ENCODE measurements around the gene ACIN1.
"Not testable (repeated sequence)": the region's sequence is repeated elsewhere in the genome, so short reads cannot be mapped to it uniquely, and the experiment has no call there.

The ACIN1 gene

DNA sequence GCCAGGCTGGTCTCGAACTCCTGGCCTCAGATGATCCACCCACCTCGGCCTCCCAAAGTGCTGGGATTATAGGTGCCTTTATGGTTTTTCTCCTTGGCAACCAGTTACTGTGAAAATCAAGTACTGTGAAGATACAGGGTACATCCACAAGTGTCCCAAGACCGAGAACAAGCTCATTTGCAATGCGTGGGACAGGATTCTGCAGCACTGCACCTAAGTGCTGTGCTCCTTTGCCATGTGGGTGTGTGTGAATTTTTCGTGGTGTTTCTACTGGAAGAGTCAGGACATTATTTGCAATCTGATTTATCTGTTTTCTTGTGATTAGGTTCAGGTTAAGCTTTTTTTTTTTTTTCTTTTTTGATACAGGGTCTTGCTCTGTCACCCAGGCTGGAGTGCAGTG, 77.8 kb downstream of the ACIN1 start:
- no peak for DNase-seq (ENCODE audit: low read depth)
- TF ChIP-seq, protein P1, sequence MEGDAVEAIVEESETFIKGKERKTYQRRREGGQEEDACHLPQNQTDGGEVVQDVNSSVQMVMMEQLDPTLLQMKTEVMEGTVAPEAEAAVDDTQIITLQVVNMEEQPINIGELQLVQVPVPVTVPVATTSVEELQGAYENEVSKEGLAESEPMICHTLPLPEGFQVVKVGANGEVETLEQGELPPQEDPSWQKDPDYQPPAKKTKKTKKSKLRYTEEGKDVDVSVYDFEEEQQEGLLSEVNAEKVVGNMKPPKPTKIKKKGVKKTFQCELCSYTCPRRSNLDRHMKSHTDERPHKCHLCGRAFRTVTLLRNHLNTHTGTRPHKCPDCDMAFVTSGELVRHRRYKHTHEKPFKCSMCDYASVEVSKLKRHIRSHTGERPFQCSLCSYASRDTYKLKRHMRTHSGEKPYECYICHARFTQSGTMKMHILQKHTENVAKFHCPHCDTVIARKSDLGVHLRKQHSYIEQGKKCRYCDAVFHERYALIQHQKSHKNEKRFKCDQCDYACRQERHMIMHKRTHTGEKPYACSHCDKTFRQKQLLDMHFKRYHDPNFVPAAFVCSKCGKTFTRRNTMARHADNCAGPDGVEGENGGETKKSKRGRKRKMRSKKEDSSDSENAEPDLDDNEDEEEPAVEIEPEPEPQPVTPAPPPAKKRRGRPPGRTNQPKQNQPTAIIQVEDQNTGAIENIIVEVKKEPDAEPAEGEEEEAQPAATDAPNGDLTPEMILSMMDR (conservative IDR thresholded peaks at IDR 0.05; ENCODE audit: control insufficient read depth, insufficient read depth, low read depth, low read length): no peak
- no peak overlapping the region for H3K4me3 ChIP-seq (ENCODE audit: control insufficient read depth, low read depth, low read length)

DNA sequence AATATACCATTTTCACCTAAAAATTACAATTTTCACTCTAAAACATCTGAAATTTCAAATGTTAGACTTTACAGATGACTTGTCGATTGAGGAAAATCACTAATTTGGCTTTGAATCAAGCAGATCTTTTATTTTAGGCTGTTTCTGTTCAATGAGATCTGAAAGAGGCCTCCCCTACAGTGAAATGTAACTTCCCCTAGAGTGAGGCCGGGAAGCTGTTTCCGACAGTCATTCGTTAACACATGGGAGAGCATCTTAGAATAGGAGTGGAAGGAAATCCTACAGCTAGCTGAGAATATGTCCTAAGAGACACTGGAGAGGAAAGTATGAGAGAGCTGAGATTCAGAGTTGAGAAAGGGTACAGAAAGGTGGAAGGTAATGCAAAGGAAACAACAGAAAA, 79.3 kb downstream of the ACIN1 start:
- no peak for DNase-seq (ENCODE audit: low read depth)
- no peak overlapping the region for H3K4me3 ChIP-seq (ENCODE audit: control insufficient read depth, low read depth, low read length)
- TF ChIP-seq, protein P1 (conservative IDR thresholded peaks at IDR 0.05; ENCODE audit: control insufficient read depth, insufficient read depth, low read depth, low read length): no peak

DNA sequence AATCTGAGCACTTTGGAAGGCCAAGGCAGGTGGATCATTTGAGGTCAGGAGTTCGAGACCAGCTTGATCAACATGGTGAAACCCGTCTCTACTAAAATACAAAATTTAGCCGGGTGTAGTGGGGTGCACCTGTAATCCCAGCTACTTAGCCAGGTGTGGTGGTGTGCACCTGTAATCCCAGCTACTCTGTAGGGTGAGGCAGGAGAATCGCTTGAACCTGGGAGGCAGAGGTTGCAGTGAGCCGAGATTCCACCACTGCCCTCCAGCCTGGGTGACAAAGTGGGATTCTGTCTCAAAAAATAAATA, 81.2 kb downstream of the ACIN1 start:
- not testable (repeated sequence) for DNase-seq (ENCODE audit: low read depth)

DNA sequence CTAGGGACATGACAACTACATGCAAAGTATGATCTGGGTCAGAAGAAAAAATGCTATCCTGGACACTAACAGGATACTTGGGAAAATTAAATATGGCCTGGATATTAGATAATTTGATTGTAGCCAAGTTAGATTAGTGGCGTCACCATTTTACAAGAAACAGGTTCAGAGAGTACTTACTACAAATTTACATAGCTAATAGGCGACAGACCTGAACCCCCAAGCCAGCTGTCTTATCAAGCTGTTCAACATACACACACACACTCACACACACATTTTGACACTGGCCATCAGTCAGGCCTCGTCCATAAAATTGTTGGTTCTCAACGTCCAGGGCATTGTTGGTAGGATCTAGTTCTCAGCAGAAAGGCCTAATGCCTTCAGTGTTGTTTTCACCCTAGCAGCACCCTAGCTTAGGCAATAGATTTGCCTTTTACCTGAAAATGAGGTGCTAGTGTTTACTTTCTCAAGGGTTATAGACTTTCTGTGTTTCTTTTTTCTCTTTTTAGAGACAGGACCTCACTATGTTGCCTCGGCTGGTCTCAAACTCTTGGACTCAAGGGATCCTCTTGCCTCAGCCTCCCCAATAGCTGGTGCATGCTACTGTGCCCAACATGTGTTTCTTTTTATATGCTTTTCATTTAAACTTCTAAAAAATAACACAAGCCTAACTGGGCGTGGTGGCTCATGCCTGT, 81.7 kb downstream of the ACIN1 start:
- TF ChIP-seq, protein P1 (conservative IDR thresholded peaks at IDR 0.05; ENCODE audit: control insufficient read depth, insufficient read depth, low read depth, low read length): no peak
- no peak for DNase-seq (ENCODE audit: low read depth)
- no peak overlapping the region for H3K4me3 ChIP-seq (ENCODE audit: control insufficient read depth, low read depth, low read length)

More for the DNA sequence above, 81.2 kb downstream of the ACIN1 start:
- not testable (repeated sequence) for H3K4me3 ChIP-seq (ENCODE audit: control insufficient read depth, low read depth, low read length)

DNA sequence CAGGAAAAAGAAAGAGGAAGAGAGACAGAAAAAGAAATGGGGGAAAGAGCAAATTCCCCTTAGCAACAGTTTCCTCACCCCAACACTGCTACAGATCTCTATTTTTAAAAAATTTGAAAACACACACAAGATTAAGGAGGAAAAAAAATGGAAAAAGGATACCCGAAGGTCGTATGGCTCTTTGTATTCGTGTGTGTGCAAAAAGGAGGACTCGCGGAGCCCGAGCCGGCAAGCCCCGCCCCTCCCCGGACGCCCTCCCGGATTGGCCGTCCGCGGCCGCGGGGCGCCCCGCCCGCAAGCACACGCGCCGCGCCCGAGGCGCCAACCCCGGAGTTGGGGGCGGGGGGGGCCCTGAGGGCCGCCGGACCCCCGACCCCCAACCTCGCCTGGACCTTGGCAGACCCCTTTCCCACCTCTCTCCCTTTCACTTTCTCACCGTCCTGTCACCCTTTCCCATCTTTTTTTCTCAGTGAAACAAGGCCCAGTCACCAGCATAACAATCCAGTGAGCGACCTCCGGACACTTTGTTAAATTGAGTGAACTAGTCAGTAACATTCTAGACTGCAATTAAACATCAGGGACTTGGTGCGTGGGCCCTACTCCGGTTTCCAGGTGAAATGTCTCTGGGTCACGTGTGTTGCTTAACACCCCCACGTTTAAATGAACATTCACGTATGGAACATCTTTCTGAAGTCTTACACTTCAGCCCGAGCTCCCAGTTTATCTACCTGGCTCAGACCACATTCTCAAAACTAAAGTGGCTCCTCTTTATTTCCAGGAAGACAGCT, 84.8 kb downstream of the ACIN1 start, which contains the start of gene C14orf93:
C14orf93 (minus strand) TSS at position 205 of the 788 bp plus-strand sequence. CDS start 11,120 bp downstream, outside the sequence.
- peak; percentile 44 for DNase-seq (ENCODE audit: low read depth)
- peak within 1 kb of the TSS; percentile 53 for H3K4me3 ChIP-seq (ENCODE audit: control insufficient read depth, low read depth, low read length)
- TF ChIP-seq, protein P1 (conservative IDR thresholded peaks at IDR 0.05; ENCODE audit: control insufficient read depth, insufficient read depth, low read depth, low read length): no peak

DNA sequence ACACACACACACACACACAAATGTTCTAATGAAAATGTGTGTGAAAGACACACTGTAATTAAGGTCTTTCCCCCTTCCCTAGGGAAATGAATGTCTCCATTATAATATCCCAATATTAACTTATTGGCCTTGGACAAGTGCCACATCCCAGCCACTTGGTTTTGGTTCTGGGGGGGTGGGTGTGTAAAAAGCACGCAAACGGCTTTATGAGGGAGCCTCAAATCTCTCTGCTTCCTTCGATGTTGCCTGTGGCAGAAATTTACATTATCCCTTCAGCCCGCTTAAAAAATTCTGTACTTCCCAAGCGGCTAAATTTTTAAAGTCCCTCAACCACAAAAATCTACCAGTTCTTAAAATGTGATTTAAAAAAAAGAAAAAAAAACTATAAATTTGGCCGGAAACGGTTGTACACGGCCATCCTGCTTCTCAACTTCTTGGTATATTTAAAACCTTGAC, 85.4 kb downstream of the ACIN1 start:
- peak overlapping the region; percentile 53 for H3K4me3 ChIP-seq (ENCODE audit: control insufficient read depth, low read depth, low read length)
- DNase-seq (ENCODE audit: low read depth): no peak
- TF ChIP-seq, protein P1 (conservative IDR thresholded peaks at IDR 0.05; ENCODE audit: control insufficient read depth, insufficient read depth, low read depth, low read length): no peak

DNA sequence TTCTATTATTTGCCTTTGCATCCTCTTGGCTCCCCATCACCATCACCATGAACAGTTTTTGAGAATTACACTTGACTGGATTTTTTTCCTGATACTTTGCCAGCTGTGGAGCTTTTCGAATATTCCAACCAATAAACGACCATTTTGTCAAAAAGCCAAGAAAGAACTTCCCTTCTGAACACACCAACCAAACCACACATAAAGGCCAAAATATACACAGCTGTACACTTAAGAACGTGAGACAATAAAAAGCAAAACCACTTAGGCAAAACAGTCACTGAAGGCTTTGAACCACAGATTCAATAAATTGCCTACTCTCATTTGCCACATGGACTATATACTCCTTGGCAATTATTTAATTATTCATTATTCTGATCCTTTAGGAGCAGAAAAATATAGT, 86.1 kb downstream of the ACIN1 start:
- DNase-seq (ENCODE audit: low read depth): peak; percentile 28
- TF ChIP-seq, protein P1 (conservative IDR thresholded peaks at IDR 0.05; ENCODE audit: control insufficient read depth, insufficient read depth, low read depth, low read length): no peak
- no peak overlapping the region for H3K4me3 ChIP-seq (ENCODE audit: control insufficient read depth, low read depth, low read length)

Data from fibroblast of mammary gland (primary cell).